Nephron progenitor cell (in vitro differentiated cells): ENCODE results near the gene STUB1.
A peak's percentile ranks its signal among the peaks of the same experiment; 100 is the strongest.

ENCODE experiments used
- DNase-seq: peaks from one replicate; pipeline ENCODE4 v3.0.0; 2021
- H3K27ac Mint-ChIP-seq: 2 replicates; pipeline ENCODE4 v1.8.0; 2021; ENCODE audit warnings: mild to moderate bottlenecking, moderate library complexity, mixed read lengths
- H3K27me3 Mint-ChIP-seq: 2 replicates; pipeline ENCODE4 v1.8.0; 2021; ENCODE audit warnings: mild to moderate bottlenecking, low read depth, mixed read lengths; ENCODE audit not compliant: poor library complexity
- H3K36me3 Mint-ChIP-seq: 2 replicates; pipeline ENCODE4 v1.8.0; 2021; ENCODE audit warnings: low read depth, mixed read lengths
- H3K4me1 Mint-ChIP-seq: 2 replicates; pipeline ENCODE4 v1.8.0; 2021; ENCODE audit warnings: mixed read lengths
- H3K4me3 Mint-ChIP-seq: 2 replicates; pipeline ENCODE4 v1.8.0; 2021; ENCODE audit warnings: mild to moderate bottlenecking, moderate library complexity, mixed read lengths
- H3K9me3 Mint-ChIP-seq: 2 replicates; pipeline ENCODE4 v1.8.0; 2021; ENCODE audit warnings: mild to moderate bottlenecking, moderate library complexity, mixed read lengths
- CTCF ChIP-seq: fragments of 200-600 bp; sonication (generic); IDR thresholded peaks from 2 replicates; pipeline ENCODE4 v1.5.0; 2021; ENCODE audit warnings: antibody characterized with exemption

The STUB1 gene

GRCh38 chr16:638034-638543 is 42.1 kb upstream of the STUB1 start:
- H3K9me3 Mint-ChIP-seq, result no peaks in the 10 kb centered on the region
- no peaks in the 10 kb centered on the region for H3K36me3 Mint-ChIP-seq
- peaks cover 46% of the 10 kb centered on the region for H3K4me1 Mint-ChIP-seq
- H3K27me3 Mint-ChIP-seq, result peaks cover 11% of the 10 kb centered on the region
- H3K27ac Mint-ChIP-seq, result peak overlapping the region; percentile 75
- DNase-seq, result no peak
- no peak for TF ChIP-seq CTCF
- H3K4me3 Mint-ChIP-seq, result peak overlapping the region; percentile 64

GRCh38 chr16:638836-639235 is 41.4 kb upstream of the STUB1 start:
- peaks cover 19% of the 10 kb centered on the region for H3K27me3 Mint-ChIP-seq
- TF ChIP-seq CTCF, result no peak
- H3K27ac Mint-ChIP-seq, result peak overlapping the region; percentile 36
- H3K9me3 Mint-ChIP-seq, result no peaks in the 10 kb centered on the region
- peak overlapping the region; percentile 50 for H3K4me3 Mint-ChIP-seq
- DNase-seq, result no peak
- H3K36me3 Mint-ChIP-seq, result no peaks in the 10 kb centered on the region
- H3K4me1 Mint-ChIP-seq, result peaks cover 49% of the 10 kb centered on the region

- Mint-ChIP-seq H3K27ac (no peak overlapping the region), H3K4me3 (peak overlapping the region; percentile 78), H3K36me3 (peaks cover 6% of the 10 kb centered on the region), H3K27me3 (peaks cover 24% of the 10 kb centered on the region), H3K9me3 (no peaks in the 10 kb centered on the region), H3K4me1 (peaks cover 52% of the 10 kb centered on the region)
- no peak for TF ChIP-seq CTCF
- no peak for DNase-seq
Measured at GRCh38 chr16:640614-641013, 39.6 kb upstream of the STUB1 start.

- no peaks in the 10 kb centered on the region for H3K9me3 Mint-ChIP-seq
- TF ChIP-seq CTCF, result no peak
- H3K27ac Mint-ChIP-seq, result no peak within 1 kb of the TSS
- peaks cover 21% of the 10 kb centered on the region for H3K27me3 Mint-ChIP-seq
- peaks cover 6% of the 10 kb centered on the region for H3K36me3 Mint-ChIP-seq
- peaks cover 52% of the 10 kb centered on the region for H3K4me1 Mint-ChIP-seq
- peak within 1 kb of the TSS; percentile 78 for H3K4me3 Mint-ChIP-seq
- peak; percentile 88 for DNase-seq
Measured at GRCh38 chr16:641326-642188, 38.7 kb upstream of the STUB1 start, which contains the start of gene MCRIP2. Gene MCRIP2, plus strand, starts transcription at chr16:641828. Its CDS starts 164 bp downstream, at chr16:641992.

- peak; percentile 61 for DNase-seq
- peaks cover 49% of the 10 kb centered on the region for H3K4me1 Mint-ChIP-seq
- peaks cover 18% of the 10 kb centered on the region for H3K27me3 Mint-ChIP-seq
- no peaks in the 10 kb centered on the region for H3K9me3 Mint-ChIP-seq
- no peak for TF ChIP-seq CTCF
- peaks cover 6% of the 10 kb centered on the region for H3K36me3 Mint-ChIP-seq
- no peak overlapping the region for H3K27ac Mint-ChIP-seq
- H3K4me3 Mint-ChIP-seq, result peak overlapping the region; percentile 77
Measured at GRCh38 chr16:642189-643049, 37.8 kb upstream of the STUB1 start.
